ENCODE measurements around the gene CAMK2B.

- TF ChIP-seq CTCF (IDR thresholded peaks at IDR 0.05) (no peak), POLR2A (IDR thresholded peaks at IDR 0.05) (no peak)
Observed at GRCh38 chr7:44341401-44341800, 16.0 kb upstream of the CAMK2B start.

All from thyroid gland (tissue), 4 donors.